AG10803 (cell line): ENCODE data around the gene TBC1D9B.

Source experiments
- DNase-seq: peaks from one replicate; pipeline ENCODE4 v3.0.0; 2010; ENCODE audit warnings: low read depth
- H3K4me3 ChIP-seq: 2 replicates; pipeline ENCODE4 v1.5.1; 2011; ENCODE audit warnings: mild to moderate bottlenecking, low read length, control low read depth
- TF ChIP-seq, protein P1 (sequence below): conservative IDR thresholded peaks from 2 replicates; pipeline ENCODE4 v1.5.1; 2011; ENCODE audit warnings: mild to moderate bottlenecking, low read length, control low read depth, inconsistent platforms

Gene TBC1D9B

DNA sequence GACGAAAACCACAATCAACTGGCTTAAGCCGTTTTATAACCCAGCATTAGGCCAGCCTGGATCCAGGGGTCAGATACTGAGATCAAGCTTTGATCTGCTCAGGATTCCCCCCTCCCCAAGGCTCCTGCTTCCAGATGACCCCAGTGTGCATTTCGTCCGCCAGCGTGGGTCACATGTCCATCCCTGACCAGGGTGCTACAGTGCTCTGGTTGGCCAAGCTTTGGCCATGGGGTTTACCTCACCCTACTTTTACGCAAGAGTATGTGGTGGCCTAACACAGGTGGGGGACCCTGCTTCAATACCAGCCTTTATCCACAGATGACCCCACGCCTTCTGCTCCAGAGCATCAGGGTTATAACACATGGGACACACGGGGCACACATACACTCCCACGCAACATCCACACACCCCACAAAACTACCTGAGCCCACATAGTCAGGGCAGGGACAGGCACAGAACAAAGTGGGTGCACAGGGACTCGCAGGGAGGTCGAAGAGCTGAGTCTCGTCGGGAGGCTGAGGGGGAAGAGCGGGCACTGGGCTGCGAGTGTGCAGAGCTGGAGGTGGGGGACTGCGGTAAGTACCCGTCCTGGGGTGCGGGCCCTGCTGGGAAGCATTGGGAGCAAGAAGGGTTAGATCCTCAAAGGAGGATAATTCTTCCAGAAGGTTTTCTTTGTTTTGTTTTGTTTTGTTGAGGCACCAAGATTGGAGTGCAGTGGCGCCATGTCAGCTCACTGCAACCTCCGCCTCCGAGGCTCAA, 92.0 kb downstream of the TBC1D9B start:
- TF ChIP-seq, protein P1, sequence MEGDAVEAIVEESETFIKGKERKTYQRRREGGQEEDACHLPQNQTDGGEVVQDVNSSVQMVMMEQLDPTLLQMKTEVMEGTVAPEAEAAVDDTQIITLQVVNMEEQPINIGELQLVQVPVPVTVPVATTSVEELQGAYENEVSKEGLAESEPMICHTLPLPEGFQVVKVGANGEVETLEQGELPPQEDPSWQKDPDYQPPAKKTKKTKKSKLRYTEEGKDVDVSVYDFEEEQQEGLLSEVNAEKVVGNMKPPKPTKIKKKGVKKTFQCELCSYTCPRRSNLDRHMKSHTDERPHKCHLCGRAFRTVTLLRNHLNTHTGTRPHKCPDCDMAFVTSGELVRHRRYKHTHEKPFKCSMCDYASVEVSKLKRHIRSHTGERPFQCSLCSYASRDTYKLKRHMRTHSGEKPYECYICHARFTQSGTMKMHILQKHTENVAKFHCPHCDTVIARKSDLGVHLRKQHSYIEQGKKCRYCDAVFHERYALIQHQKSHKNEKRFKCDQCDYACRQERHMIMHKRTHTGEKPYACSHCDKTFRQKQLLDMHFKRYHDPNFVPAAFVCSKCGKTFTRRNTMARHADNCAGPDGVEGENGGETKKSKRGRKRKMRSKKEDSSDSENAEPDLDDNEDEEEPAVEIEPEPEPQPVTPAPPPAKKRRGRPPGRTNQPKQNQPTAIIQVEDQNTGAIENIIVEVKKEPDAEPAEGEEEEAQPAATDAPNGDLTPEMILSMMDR, result no peak
- DNase-seq, result no peak

DNA sequence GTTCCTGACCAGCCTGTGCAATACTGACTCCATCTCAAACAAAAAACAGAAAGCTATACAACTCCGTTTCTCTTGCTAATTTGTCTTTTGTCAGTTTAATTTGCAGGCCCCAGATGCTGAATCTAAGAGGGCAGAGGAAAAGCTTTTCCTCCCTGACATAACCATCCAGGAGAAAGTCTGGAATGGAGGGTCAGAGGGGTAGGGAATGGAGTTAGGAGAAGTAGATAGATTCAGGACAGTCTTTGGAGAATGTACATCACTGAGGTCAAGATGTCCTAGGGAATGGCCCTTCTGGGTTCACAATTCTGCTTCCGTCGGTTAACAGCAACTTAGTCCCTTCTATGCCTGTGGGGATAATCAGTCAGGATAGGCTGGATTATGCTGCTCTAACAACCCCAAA, 93.6 kb downstream of the TBC1D9B start:
- DNase-seq, result no peak
- TF ChIP-seq, protein P1, result no peak
- no peak overlapping the region for H3K4me3 ChIP-seq

More for the DNA sequence above, 92.0 kb downstream of the TBC1D9B start:
- no peak overlapping the region for H3K4me3 ChIP-seq

DNA sequence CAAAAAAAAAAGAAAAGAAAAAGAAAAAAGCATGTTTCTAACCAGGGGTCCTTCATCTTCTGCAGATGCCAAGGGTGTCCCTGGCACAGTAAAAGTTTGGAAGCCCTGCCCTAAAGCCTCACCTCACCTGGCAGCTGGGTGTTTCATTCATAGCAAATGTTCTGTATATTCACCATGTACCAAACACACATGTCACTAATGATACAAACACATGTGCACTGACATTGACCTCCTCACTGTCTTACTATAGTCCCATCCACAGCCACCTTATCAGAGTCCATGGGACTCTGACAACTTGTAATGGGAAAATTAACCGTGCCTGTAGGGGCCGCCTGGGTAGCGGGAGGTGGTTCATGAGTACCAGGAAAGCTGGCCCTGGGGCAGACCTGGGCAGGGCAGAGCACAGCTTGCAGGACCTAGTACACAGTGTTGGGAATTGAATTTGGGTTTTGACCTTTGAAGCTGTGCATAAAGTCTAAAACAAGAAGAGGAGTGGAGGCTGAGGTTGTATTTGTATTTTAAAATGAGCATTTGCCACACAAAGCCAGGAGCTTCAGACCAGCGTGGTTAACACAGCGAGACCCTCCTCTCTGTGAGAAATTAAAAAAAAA, 94.6 kb downstream of the TBC1D9B start:
- H3K4me3 ChIP-seq, result no peak overlapping the region
- no peak for DNase-seq
- TF ChIP-seq, protein P1, result no peak

DNA sequence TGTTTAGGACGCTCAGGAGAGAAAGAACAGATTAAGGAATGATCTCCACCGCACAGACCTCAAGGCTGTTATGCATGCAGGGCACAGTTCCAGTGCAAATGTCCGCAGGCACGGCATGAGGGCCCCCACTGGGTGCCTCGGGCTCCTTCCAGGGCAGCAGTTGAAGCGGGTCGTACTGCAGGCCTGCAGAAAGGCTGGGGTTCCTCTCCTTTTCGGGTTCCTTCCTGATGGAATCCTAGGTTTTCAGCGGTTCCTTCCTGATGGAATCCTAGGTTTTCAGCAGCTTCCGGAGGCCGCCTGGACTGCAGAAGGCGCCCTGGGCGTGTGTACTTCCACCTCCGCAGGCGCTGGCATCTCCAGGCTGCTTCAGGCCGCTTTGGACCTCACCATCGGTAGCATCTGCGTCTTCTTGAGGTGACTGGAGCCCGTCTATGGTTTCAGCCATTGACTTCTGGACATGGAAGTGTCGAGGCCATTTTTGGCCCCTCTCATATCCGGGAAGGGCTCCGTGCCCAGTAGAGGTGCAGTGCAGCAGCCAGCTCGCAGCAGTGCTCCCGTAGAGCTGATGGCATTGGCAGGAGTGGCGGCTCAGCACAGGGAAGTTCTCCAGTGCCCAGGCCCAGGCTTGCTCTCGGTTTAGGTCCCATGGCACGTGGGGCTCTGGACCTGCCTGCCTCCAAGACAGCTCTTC, 95.4 kb downstream of the TBC1D9B start:
- TF ChIP-seq, protein P1, result no peak
- no peak for DNase-seq

More for the DNA sequence above, 95.4 kb downstream of the TBC1D9B start:
- no peak overlapping the region for H3K4me3 ChIP-seq
